ENCODE measurements around the gene LYL1.

LYL1 gene

GRCh38 chr19:13110099-13110610 is 7.5 kb upstream of the LYL1 start:
- H3K27ac ChIP-seq: no peak overlapping the region

GRCh38 chr19:13109361-13110098 is 6.9 kb upstream of the LYL1 start:
- H3K27ac ChIP-seq: no peak overlapping the region
- no peak for DNase-seq (ENCODE audit: low read depth, low spot score)

More at GRCh38 chr19:13110099-13110610, 7.5 kb upstream of the LYL1 start:
- no peak for DNase-seq (ENCODE audit: low read depth, low spot score)

DNA sequence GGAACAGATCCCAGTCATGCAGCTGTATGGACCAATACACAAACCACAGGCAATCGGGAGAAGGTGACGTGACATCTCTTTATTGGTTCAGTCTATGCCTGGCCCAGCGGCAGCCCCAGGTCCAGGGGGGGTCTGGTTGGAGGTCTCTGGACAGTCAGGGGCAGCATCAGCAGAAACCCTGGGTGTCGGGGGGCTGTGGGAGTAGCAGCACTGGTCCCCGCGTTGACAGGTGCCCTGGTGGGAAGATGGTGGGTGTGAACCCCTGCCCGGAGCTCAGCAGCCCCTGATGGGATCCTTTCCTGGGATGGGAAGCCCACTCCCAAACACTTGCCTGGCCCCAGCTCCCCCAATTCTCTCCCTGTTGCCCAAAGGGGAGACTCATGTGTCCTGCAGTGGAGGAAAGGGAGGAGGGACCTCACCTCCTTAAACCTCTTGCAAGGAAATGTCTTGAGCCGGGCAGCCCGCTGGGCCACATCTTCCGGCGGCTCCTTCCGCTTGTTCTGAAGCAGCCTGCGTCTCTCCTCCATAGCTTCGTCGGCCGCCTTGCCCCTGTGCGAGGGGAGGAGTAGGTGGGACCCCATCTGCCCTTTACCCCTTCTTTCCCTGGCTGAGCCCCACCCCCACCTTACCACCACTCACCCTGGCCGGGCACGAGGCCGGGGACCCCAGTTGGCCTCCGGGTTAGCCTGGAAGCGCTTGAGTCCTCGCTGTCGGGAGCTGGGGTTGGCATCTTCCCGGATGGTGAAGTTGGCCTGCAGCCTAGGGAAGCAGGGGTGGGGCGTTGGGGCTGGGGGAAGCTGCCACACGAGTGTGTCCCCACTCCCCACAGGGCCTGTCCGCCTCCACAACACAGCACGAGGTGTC is 2.4 kb upstream of the LYL1 start:
- no peak overlapping the region for H3K27ac ChIP-seq
- DNase-seq (ENCODE audit: low read depth, low spot score): no peak

DNA sequence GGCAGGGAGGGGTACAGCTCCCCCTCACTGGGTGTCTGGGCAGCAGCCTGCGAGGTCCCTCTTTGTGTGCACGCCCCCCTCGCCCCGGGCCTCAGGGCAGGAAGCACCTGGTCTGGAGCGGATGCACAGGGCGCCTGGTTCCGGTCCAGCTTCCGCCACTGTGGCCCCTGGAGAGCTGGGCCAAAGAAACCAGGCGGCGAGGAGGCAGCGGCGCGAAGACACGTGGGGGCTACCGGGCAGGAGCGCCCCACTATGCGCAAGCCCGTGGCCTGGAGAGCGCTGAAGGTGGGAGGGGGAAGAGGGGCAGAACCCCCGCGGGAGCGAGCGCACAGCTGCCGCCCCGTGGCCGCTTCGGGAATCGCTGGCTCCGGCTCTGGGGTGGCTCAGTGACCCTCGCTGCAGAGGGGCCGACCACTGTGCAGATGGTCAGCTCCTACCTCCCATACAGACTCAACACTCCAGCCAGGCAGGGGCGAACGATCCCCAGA is 1.7 kb upstream of the LYL1 start:
- no peak for DNase-seq (ENCODE audit: low read depth, low spot score)
- H3K27ac ChIP-seq: no peak overlapping the region

- DNase-seq (ENCODE audit: low read depth, low spot score): no peak
- no peak overlapping the region for H3K27ac ChIP-seq
Observed at GRCh38 chr19:13103581-13104359, 1.1 kb upstream of the LYL1 start.

DNA sequence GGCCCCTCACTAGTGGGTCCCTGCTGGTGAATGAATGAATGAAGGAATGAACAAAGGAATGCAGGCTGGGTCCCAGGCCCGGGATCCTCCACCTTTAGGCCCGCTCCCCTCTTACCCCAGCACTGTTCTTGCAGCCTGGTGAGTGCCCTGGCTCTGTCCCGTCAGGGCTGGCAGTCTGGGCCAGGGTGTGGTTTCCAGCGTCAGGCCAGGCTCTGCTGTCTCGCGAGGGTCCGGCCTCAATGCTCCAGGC is 317 bp downstream of the LYL1 start:
- no peak for DNase-seq (ENCODE audit: low read depth, low spot score)
- H3K27ac ChIP-seq: no peak overlapping the region

DNA sequence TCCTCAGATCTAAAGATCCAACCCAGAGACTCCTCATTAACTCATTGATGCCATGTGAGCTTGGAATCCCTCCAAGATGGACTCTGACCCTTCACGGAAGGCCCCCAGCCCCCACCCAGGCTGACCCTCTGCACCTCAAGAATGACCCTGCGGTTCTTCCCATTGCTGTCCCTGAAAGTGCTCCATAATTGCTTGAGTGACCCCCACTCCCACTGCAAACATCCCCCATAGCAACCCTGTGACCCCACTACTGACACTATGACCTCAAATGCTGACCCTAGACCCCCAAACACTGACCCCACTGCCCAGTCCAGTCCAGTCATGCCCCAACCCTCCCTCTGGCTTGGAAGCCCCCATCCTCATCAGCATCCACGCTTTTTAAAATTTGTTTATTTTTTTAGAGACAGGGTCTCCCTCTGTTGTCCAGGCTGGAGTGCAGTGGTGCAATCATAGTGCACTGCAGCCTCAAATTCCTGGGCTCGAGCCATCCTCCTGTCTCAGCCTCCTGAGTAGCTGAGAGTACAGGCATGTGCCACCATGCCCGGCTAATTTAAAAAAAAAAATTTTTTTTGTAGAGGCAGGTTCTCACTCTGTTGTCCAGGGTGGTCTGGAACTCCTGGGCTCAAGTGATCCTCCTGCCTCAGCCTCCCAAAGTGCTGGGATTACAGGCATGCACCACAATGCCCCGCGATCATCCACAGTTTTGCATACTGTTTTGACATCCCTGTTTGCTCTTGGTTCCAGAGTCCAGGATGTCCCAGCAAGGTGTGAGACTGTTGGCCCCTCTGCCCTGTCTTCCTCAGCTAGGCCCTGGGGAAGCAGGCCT is 855 bp downstream of the LYL1 start:
- DNase-seq (ENCODE audit: low read depth, low spot score): no peak
- H3K27ac ChIP-seq: no peak overlapping the region

DNA sequence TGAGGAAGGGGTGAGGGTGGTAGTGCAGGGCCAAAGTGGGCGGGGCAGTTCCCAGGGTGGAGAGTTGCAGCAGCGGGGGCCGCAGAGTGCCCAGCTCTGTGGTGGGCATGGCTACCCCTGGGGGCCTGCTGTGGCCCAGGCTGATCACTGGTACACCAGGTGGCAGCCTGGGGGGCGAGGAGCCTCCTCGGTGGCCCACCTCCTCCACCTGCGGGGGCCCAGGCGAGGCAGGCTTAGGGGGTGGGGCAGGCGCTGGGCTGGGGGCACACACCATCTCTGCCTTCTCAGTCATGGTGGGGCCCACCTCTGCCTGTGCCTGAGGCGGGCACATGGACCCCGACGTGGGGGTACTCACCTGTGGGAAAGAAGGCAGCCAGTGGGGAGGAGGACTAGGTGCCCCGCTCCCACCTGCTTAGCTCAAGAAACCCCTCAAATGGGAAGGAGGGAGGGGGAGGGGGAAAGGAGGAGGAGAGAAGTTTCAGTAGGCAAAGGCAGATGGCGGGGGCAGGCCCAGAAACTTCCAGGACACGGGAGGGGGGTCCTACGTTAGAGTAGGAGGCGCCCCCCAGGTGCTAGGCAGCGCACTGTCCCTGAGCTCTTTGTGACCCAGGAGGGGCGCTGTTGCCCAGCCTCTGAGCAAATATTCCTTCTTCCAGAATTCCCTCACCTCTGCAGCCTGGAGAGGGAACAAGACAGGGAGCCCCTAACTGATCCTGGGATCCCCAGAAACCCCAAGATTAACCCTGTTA is 1.6 kb downstream of the LYL1 start:
- no peak overlapping the region for H3K27ac ChIP-seq

GRCh38 chr19:13100031-13100588 is 2.5 kb downstream of the LYL1 start:
- no peak for DNase-seq (ENCODE audit: low read depth, low spot score)
- no peak overlapping the region for H3K27ac ChIP-seq

More for the DNA sequence above, 1.6 kb downstream of the LYL1 start:
- no peak for DNase-seq (ENCODE audit: low read depth, low spot score)

DNA sequence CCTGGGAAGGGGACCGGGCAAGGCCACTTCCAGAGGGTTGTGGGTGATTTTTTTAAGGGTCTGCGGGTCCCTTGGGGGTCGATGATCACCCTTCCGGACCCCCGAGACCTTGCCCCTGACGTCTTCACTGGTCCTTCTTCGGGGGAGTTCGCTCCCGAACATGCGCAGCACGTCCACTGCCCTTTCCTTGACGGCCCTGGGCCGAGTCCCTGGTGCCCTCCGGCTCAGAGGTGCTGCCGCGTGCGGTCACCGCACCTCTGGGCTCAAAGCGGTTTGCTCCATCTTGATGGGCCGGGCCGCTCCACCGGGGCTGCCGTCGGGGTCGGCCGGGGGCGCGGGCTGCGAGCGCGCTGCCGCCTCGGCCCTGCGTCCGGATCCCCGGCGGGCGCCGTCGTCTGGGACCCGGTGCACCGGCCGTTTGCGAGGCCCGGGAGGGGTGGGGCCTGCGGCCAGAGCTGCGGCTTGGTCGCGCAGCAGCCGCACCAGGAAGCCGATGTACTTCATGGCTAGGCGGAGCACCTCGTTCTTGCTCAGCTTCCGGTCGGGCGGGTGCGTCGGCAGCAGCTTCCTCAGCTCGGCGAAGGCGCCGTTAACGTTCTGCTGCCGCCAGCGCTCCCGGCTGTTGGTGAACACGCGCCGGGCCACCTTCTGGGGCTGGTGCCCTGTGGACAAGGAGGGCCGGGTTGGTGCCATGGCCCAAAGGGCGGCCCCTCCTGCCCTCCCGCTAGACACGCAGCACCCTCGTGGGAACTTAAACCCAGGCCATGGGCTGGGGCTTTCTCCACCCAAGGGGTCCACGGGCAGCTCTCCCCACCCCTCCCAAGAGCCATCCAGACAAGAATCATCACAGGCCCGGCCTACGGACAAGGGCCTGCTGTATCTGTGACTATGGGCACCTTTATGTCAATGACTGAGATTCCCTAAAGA is 3.3 kb downstream of the LYL1 start:
- no peak for DNase-seq (ENCODE audit: low read depth, low spot score)
- no peak overlapping the region for H3K27ac ChIP-seq

- H3K27ac ChIP-seq: no peak overlapping the region
- DNase-seq (ENCODE audit: low read depth, low spot score): no peak
Observed at GRCh38 chr19:13098277-13099072, 4.2 kb downstream of the LYL1 start.

- no peak overlapping the region for H3K27ac ChIP-seq
- DNase-seq (ENCODE audit: low read depth, low spot score): no peak
Observed at GRCh38 chr19:13097463-13098258, 5.0 kb downstream of the LYL1 start.

GRCh38 chr19:13097033-13097462 is 5.6 kb downstream of the LYL1 start:
- DNase-seq (ENCODE audit: low read depth, low spot score): no peak
- no peak overlapping the region for H3K27ac ChIP-seq

DNA sequence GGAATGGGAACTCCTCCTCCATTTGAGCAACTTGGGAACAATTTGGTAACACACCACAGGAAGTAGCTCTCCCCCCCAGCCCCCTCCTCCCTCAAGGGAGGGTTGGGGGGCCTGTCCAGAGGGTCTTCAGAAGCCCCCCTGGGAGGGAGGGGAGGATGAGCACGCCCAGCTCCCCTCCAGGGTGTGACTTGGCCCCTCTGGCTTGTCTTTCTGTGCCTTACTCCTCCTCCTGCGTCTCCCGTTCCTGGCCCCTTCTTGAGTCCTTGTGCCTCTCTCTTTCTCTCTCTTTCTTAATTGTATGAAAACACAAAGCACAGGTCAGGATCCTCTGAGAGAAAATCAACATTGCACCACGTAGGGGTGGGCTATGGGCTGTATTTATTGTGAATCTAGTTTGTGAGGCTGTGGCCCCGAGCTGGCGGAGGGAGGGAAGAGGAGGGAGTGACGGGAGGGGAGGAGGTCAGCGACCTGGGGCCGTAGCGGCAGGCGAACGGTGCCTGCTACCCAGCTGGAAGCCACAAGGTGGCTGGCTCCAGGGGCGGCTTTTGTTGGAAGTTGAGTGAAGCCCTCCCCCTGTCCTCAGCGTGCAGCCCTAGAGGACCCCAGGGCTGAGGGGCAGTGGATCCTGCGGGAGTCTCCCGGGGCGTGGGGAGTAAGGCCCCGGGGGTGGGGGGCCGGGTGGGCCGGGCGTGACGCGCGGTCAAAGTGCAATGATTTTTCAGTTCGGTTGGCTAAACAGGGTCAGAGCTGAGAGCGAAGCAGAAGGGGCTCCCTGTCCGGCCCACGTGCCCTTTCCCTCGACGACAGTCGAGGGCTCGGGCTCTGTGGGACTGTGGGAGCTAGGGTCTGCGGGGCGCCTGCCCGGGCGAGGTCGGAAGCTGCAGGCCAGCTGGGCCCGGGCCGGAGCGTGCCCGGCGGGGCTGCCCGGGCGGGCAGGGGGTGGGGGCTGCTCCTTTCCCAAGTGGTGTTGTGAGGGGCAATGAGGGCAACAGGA is 6.4 kb downstream of the LYL1 start:
- DNase-seq (ENCODE audit: low read depth, low spot score): no peak
- no peak overlapping the region for H3K27ac ChIP-seq

DNA sequence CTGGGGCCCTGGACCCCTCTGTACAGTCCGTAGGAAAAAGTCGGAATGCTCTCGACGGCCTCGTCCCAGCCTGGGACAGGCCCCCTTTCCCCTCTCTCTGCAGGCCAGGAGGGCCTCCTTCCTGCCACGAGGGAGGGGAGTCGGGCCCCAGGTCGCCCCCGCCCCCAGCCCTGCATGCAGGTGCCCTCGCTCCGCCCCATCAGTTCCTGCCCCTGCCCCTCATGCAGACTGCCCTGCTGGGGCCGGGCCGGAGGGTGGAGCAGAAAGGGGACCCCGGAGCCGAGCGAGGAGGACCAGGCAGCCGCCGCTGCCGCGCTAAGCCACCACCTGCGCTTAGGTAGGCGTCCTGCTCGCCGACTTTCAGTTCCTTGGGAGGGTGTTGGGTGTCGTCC is 7.3 kb downstream of the LYL1 start:
- no peak overlapping the region for H3K27ac ChIP-seq
- DNase-seq (ENCODE audit: low read depth, low spot score): no peak

Measured in epithelial cell of prostate (primary cell).